Osteoblast (primary cell): ENCODE results near the gene ZNF554. TPM values are rescaled to one million over a fixed set of nuclear protein-coding genes. Genes with fewer than 3 reads are reported as not detected.

Experiments used
- DNase-seq: peaks from one replicate; pipeline ENCODE4 v3.0.0; 2011; ENCODE audit warnings: low spot score, mixed read lengths; ENCODE audit not compliant: insufficient read length; ENCODE audit errors: missing footprints
- H2AFZ ChIP-seq: 2 replicates; pipeline ENCODE4 v1.6.0; 2011; ENCODE audit warnings: mild to moderate bottlenecking, low read length
- H3K27ac ChIP-seq: 2 replicates; pipeline ENCODE4 v1.5.1; 2011; ENCODE audit warnings: mild to moderate bottlenecking, low read depth, low read length, moderate library complexity
- H3K27me3 ChIP-seq: 2 replicates; pipeline ENCODE4 v1.6.0; 2012; ENCODE audit warnings: mild to moderate bottlenecking, control low read depth, inconsistent platforms, low read length, moderate library complexity; ENCODE audit not compliant: insufficient read depth
- H3K36me3 ChIP-seq: 2 replicates; pipeline ENCODE4 v1.5.1; 2011; ENCODE audit warnings: mild to moderate bottlenecking, low read length, control low read depth, moderate library complexity; ENCODE audit not compliant: insufficient read depth
- H3K4me1 ChIP-seq: 2 replicates; pipeline ENCODE4 v1.5.1; 2011; ENCODE audit warnings: mild to moderate bottlenecking, low read length, control low read depth, moderate library complexity; ENCODE audit not compliant: insufficient read depth
- H3K4me2 ChIP-seq: 2 replicates; pipeline ENCODE4 v1.6.0; 2011; ENCODE audit warnings: mild to moderate bottlenecking, low read length; ENCODE audit not compliant: insufficient read depth
- H3K4me3 ChIP-seq: fragments of 200-600 bp; sonication (generic); 3 replicates; pipeline ENCODE4 v1.5.1; 2012; ENCODE audit warnings: mild to moderate bottlenecking, low read length, inconsistent platforms; ENCODE audit not compliant: insufficient read depth
- H3K79me2 ChIP-seq: 2 replicates; pipeline ENCODE4 v1.6.0; 2012; ENCODE audit warnings: mild to moderate bottlenecking, low read length, control low read depth, inconsistent platforms; ENCODE audit not compliant: insufficient read depth
- H3K9me3 ChIP-seq: 2 replicates; pipeline ENCODE4 v1.5.1; 2011; ENCODE audit warnings: low read depth, low read length, control low read depth
- H4K20me1 ChIP-seq: 2 replicates; pipeline ENCODE4 v1.6.0; 2012; ENCODE audit warnings: mild to moderate bottlenecking, low read length, control low read depth; ENCODE audit not compliant: insufficient read depth
- total RNA-seq: library from RNA; depleted of rRNA; stranded (reverse); fragments of >200 nt; gene quantifications from 2 replicates; pipeline ENCODE4 v1.2.3, GENCODE V29; 2012
- TF ChIP-seq, protein P1 (sequence below): IDR thresholded peaks from 2 replicates; pipeline ENCODE4 v1.5.1; 2011; ENCODE audit warnings: mild to moderate bottlenecking, low read depth, low read length, moderate library complexity; ENCODE audit errors: extremely low read depth

Gene ZNF554
- total RNA-seq, 1 donor: 5.8 TPM

DNA sequence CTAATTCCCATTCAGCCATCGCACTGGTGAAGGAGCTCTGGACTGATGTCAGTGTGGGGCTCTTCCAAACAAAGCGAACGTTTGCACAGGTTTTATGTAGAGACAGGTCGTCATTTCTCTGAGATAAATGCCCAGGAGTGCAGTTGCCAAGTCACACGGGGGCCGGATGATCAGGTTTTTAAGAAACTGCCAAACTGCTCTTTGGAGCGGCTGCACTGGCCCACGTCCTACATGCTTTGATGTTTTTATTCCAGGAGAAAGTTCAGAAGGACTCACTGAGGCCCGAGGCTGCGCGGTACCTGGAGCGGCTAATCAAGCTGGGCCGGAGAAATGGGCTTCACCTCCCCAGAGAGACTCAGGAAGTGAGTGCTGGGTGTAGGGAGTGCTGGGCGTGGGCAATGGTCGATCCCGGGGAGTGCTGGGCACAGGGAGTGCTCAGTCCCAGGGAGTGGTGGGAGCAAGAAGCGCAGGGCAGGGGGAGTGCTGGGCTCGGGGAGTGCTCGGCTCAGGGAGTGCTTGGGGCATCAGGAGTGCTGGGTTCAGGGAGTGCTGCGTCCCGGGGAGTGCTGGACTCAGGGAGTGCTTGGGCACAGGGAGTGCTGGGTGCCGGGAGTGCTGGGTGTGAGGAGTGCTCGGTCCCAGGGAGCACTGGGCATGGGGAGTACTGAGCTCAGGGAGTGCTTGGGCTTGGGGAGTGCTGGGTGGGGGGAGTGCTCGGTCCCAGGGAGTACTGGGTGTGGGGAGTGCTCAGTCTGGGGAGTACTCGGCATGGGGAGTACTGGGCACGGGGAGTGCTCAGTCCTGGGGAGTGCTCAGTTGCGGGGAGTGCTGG lies 23.6 kb upstream of the ZNF554 start:
- TF ChIP-seq, protein P1, sequence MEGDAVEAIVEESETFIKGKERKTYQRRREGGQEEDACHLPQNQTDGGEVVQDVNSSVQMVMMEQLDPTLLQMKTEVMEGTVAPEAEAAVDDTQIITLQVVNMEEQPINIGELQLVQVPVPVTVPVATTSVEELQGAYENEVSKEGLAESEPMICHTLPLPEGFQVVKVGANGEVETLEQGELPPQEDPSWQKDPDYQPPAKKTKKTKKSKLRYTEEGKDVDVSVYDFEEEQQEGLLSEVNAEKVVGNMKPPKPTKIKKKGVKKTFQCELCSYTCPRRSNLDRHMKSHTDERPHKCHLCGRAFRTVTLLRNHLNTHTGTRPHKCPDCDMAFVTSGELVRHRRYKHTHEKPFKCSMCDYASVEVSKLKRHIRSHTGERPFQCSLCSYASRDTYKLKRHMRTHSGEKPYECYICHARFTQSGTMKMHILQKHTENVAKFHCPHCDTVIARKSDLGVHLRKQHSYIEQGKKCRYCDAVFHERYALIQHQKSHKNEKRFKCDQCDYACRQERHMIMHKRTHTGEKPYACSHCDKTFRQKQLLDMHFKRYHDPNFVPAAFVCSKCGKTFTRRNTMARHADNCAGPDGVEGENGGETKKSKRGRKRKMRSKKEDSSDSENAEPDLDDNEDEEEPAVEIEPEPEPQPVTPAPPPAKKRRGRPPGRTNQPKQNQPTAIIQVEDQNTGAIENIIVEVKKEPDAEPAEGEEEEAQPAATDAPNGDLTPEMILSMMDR: no peak
- H3K27ac ChIP-seq: no peak overlapping the region
- no peaks in the 10 kb centered on the region for H3K27me3 ChIP-seq
- H3K79me2 ChIP-seq: no peaks in the 10 kb centered on the region
- peaks cover 4% of the 10 kb centered on the region for H4K20me1 ChIP-seq
- no peaks in the 10 kb centered on the region for H3K4me1 ChIP-seq
- no peak overlapping the region for H3K4me2 ChIP-seq
- no peak overlapping the region for H2AFZ ChIP-seq
- DNase-seq: peak; percentile 78
- peaks cover 30% of the 10 kb centered on the region for H3K36me3 ChIP-seq
- H3K4me3 ChIP-seq: no peak overlapping the region
- H3K9me3 ChIP-seq: no peaks in the 10 kb centered on the region

DNA sequence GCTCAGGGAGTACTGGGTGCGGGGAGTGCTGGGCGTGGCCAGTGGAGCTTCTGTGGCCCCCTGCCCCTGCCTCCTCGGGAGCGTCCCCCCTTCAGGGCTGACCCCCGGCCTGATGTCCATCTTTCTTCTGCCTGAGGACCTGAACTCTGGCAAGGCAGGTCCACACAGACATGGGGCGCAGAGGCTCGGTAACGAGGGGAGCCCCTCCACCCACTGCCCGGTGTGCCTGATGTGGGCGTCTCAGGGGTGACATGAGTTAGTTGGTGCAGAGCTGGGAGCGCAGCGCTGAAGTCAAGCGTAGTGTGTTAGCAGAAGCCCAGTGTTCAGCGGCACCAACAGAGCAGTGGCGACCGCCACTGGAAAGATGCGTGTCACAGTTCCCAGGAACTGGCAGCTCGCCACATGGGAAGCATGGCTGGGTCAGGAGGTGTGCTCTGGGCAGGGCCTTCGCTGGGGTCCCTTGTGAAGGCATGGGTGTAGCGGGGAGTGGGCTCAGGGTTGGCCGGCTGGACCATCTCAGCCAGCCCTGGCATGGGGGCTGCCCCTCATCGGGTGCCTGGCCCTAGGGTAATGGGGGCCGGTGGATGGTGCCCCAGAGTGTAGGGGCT lies 22.9 kb upstream of the ZNF554 start:
- Histone ChIP-seq H3K4me3 (no peak overlapping the region), H4K20me1 (peaks cover 4% of the 10 kb centered on the region), H3K27ac (no peak overlapping the region), H2AFZ (no peak overlapping the region), H3K4me1 (no peaks in the 10 kb centered on the region), H3K36me3 (peaks cover 30% of the 10 kb centered on the region), H3K27me3 (no peaks in the 10 kb centered on the region), H3K79me2 (no peaks in the 10 kb centered on the region), H3K4me2 (no peak overlapping the region), H3K9me3 (no peaks in the 10 kb centered on the region)
- TF ChIP-seq, protein P1: no peak
- peak; percentile 75 for DNase-seq

DNA sequence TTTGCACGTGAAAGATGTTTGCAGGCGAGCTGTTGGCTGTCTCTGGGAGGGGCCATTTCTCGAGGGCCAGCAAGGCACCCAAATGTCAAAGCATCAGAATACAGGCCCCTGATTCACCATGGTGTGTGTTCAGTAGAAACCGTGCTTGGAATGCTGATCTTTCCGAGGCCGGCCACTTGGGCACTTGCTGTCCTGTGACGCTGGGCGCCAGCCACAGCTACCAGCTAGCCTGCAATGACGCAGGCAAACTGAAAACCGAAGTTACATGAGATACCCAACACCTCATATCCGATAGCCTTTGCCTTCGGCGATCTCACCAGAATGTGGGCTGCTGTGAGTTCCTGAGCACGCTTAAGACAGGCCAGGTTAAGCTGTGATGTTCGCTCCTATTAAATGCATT lies 22.4 kb upstream of the ZNF554 start:
- Histone ChIP-seq H3K4me2 (no peak overlapping the region), H4K20me1 (peaks cover 4% of the 10 kb centered on the region), H3K27me3 (no peaks in the 10 kb centered on the region), H3K36me3 (peaks cover 30% of the 10 kb centered on the region), H2AFZ (no peak overlapping the region), H3K27ac (no peak overlapping the region), H3K9me3 (no peaks in the 10 kb centered on the region), H3K79me2 (no peaks in the 10 kb centered on the region), H3K4me1 (no peaks in the 10 kb centered on the region), H3K4me3 (no peak overlapping the region)
- DNase-seq: peak; percentile 79
- TF ChIP-seq, protein P1: no peak

DNA sequence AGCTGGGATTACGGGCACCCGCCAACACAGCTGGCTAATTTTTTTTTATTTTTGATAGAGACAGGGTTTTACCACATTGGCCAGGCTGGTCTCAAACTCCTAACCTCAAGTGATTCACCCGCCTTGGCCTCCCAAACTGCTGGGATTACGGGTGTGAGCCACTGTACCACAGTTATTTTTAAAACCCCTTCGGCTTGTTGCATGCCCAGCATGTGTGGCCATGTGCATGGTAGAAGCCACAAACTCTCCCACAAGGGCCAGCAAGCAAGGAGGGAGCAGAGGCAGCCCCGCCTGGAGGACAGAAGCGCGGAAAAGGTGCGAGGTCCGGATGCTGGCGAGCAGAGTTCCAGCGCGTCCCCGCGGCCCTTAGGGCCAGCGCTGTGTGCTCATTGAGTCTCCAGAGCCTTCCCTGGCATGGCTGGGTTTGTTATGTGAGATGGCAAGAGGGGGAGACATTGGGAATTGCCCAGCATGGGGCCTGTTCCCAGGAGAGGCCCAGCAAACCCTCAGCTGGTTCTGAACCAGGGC lies 21.4 kb upstream of the ZNF554 start:
- peak; percentile 79 for DNase-seq
- peaks cover 31% of the 10 kb centered on the region for H3K36me3 ChIP-seq
- H3K79me2 ChIP-seq: no peaks in the 10 kb centered on the region

More for the DNA sequence above, 21.4 kb upstream of the ZNF554 start:
- no peak overlapping the region for H3K4me2 ChIP-seq
- no peak overlapping the region for H2AFZ ChIP-seq
- H3K4me3 ChIP-seq: no peak overlapping the region
- H3K9me3 ChIP-seq: no peaks in the 10 kb centered on the region
- no peak overlapping the region for H3K27ac ChIP-seq
- no peaks in the 10 kb centered on the region for H3K27me3 ChIP-seq
- TF ChIP-seq, protein P1: no peak
- no peaks in the 10 kb centered on the region for H3K4me1 ChIP-seq
- peaks cover 4% of the 10 kb centered on the region for H4K20me1 ChIP-seq
